DLD1 (cell line): ENCODE measurements around the gene ITPRID2.
"Not testable (repeated sequence)": the region's sequence is repeated elsewhere in the genome, so short reads cannot be mapped to it uniquely, and the experiment has no call there.

Source experiments
- in situ Hi-C: cut with HindIII; loops from 2 replicates; pipeline ENCODE4 v1.10.0; 2017; ENCODE audit warnings: low sequenced_read_pairs

ITPRID2 gene

GRCh38 chr2:181955866-181956265 lies 64.3 kb downstream of the ITPRID2 start:
- in situ Hi-C loops, result not testable (repeated sequence)

GRCh38 chr2:181957668-181958067 lies 66.1 kb downstream of the ITPRID2 start:
- in situ Hi-C loops, result no loop called here

- in situ Hi-C loops, result no loop called here
These were observed 67.2 kb downstream of the ITPRID2 start for GRCh38 chr2:181958726-181959125.

GRCh38 chr2:181959508-181959907 lies 68.0 kb downstream of the ITPRID2 start:
- in situ Hi-C loops, result no loop called here

- in situ Hi-C loops, result not testable (repeated sequence)
These were observed 69.6 kb downstream of the ITPRID2 start for GRCh38 chr2:181961167-181961566.

GRCh38 chr2:181962142-181962541 lies 70.6 kb downstream of the ITPRID2 start:
- in situ Hi-C loops, result no loop called here

GRCh38 chr2:181970160-181970794 lies 78.7 kb downstream of the ITPRID2 start:
- in situ Hi-C loops, result no loop called here

GRCh38 chr2:181971032-181971431 lies 79.5 kb downstream of the ITPRID2 start:
- in situ Hi-C loops, result no loop called here

GRCh38 chr2:181972431-181973170 lies 81.1 kb downstream of the ITPRID2 start:
- in situ Hi-C loops, result no loop called here

GRCh38 chr2:181973171-181973783 lies 81.7 kb downstream of the ITPRID2 start:
- in situ Hi-C loops, result no loop called here

GRCh38 chr2:181977661-181978350 lies 86.3 kb downstream of the ITPRID2 start:
- in situ Hi-C loops, result no loop called here

GRCh38 chr2:181978351-181979150 lies 87.0 kb downstream of the ITPRID2 start:
- in situ Hi-C loops, result no loop called here
